ENCODE data around the gene IP6K2.

Gene IP6K2

GRCh38 chr3:48678566-48679380, 38.2 kb downstream of the IP6K2 start:
- POLR2A ChIA-PET, result no interaction called here
- no peak overlapping the region for H3K4me3 ChIP-seq (ENCODE audit: low read depth, low read length)
- no peak for TF ChIP-seq CTCF (IDR thresholded peaks at IDR 0.05; ENCODE audit: insufficient read depth, low read length, missing control alignments)
- CTCF ChIA-PET, result no interaction called here
- no peak for DNase-seq (ENCODE audit: low read depth, low spot score)

GRCh38 chr3:48678056-48678455, 39.0 kb downstream of the IP6K2 start:
- no peak for TF ChIP-seq CTCF (IDR thresholded peaks at IDR 0.05; ENCODE audit: insufficient read depth, low read length, missing control alignments)
- ChIA-PET CTCF (interaction anchor here (0.9 to 1.5 kb wide), 2 partner anchors 13 to 119 kb away, joined by 4 read pairs; no protein-coding TSS in a partner anchor), POLR2A (no interaction called here)
- H3K4me3 ChIP-seq (ENCODE audit: low read depth, low read length), result no peak overlapping the region
- DNase-seq (ENCODE audit: low read depth, low spot score), result no peak

- no peak overlapping the region for H3K4me3 ChIP-seq (ENCODE audit: low read depth, low read length)
- ChIA-PET CTCF (interaction anchor here (0.8 to 2.9 kb wide), 5 partner anchors 10 to 20 kb away, joined by 3 to 16 read pairs (median 7); partner anchors contain the start of genes CELSR3 and NCKIPSD), POLR2A (no interaction called here)
- TF ChIP-seq CTCF (IDR thresholded peaks at IDR 0.05; ENCODE audit: insufficient read depth, low read length, missing control alignments), result no peak
- no peak for DNase-seq (ENCODE audit: low read depth, low spot score)
Observed at GRCh38 chr3:48674505-48674904, 42.5 kb downstream of the IP6K2 start.

GRCh38 chr3:48672522-48672921, 44.5 kb downstream of the IP6K2 start:
- ChIA-PET CTCF (interaction anchor here (1.8 to 2.9 kb wide), 3 partner anchors 9 to 37 kb away, joined by 5 to 16 read pairs (median 12); partner anchors contain the start of genes CELSR3 and SLC26A6), POLR2A (interaction anchor here (1.0 kb wide), 1 partner anchor 11 kb away, joined by 5 read pairs; no protein-coding TSS in a partner anchor)
- no peak overlapping the region for H3K4me3 ChIP-seq (ENCODE audit: low read depth, low read length)
- TF ChIP-seq CTCF (IDR thresholded peaks at IDR 0.05; ENCODE audit: insufficient read depth, low read length, missing control alignments), result no peak
- DNase-seq (ENCODE audit: low read depth, low spot score), result no peak

- ChIA-PET CTCF (interaction anchor here (1.0 to 5.6 kb wide), 9 partner anchors 8 to 106 kb away, joined by 3 to 37 read pairs (median 5); partner anchors contain the start of genes NCKIPSD and SLC26A6), POLR2A (no interaction called here)
- DNase-seq (ENCODE audit: low read depth, low spot score), result no peak
- no peak overlapping the region for H3K4me3 ChIP-seq (ENCODE audit: low read depth, low read length)
- no peak for TF ChIP-seq CTCF (IDR thresholded peaks at IDR 0.05; ENCODE audit: insufficient read depth, low read length, missing control alignments)
Observed at GRCh38 chr3:48664929-48665328, 52.1 kb downstream of the IP6K2 start.

- no peak overlapping the region; the same call in 1 of the 2 replicates for H3K4me3 ChIP-seq (ENCODE audit: low read depth, low read length)
- ChIA-PET POLR2A (interaction anchor here (2.4 kb wide), 1 partner anchor 30 kb away, joined by 25 read pairs; the partner anchor contains the start of gene SLC26A6), CTCF (interaction anchor here (0.9 to 5.6 kb wide), 11 partner anchors 9 to 424 kb away, joined by 3 to 37 read pairs (median 4); partner anchors contain the start of genes NCKIPSD, SLC26A6 and ZNF589)
- no peak for TF ChIP-seq CTCF (IDR thresholded peaks at IDR 0.05; ENCODE audit: insufficient read depth, low read length, missing control alignments)
- no peak for DNase-seq (ENCODE audit: low read depth, low spot score)
Observed at GRCh38 chr3:48664313-48664644, 52.7 kb downstream of the IP6K2 start.

All from AG04449 (cell line).